ENCODE results near the gene AASDH. TPM values are rescaled to one million over a fixed set of nuclear protein-coding genes. Genes with fewer than 3 reads are reported as not detected.

Gene AASDH
- total RNA-seq, 2 experiments from 2014 or later, result 10.2 to 10.6 TPM

GRCh38 chr4:56320293-56320692 lies 67.0 kb downstream of the AASDH start:
- H3K4me1 ChIP-seq (ENCODE audit: insufficient read depth, low read length), result no peaks in the 10 kb centered on the region
- no peak for TF ChIP-seq CTCF (IDR thresholded peaks at IDR 0.05)
- ChIA-PET CTCF (no interaction called here), POLR2A (no interaction called here)
- no peaks in the 10 kb centered on the region for H3K36me3 ChIP-seq (ENCODE audit: insufficient read depth, low read length)
- no peak overlapping the region for H3K4me3 ChIP-seq (ENCODE audit: low read length)
- no peaks in the 10 kb centered on the region for H3K27me3 Mint-ChIP-seq
- no peak overlapping the region for H3K27ac Mint-ChIP-seq
- intact Hi-C loops (cut with DNase I, micrococcal nuclease), result no loop called here
- H3K27me3 ChIP-seq (ENCODE audit: control insufficient read depth in 1 of 2, insufficient read depth in 2 of 2, low read length in 2 of 2), result peaks cover 0 to 6% of the 10 kb centered on the region in 2 experiments
- H3K4me1 Mint-ChIP-seq (ENCODE audit: low read depth), result no peaks in the 10 kb centered on the region
- DNase-seq, result no peak
- H3K36me3 Mint-ChIP-seq (ENCODE audit: low read depth), result no peaks in the 10 kb centered on the region
- H3K9me3 Mint-ChIP-seq, result no peaks in the 10 kb centered on the region
- peaks cover 0 to 13% of the 10 kb centered on the region in 2 experiments for H3K9me3 ChIP-seq (ENCODE audit: control insufficient read depth in 1 of 2, insufficient read depth in 1 of 2, low read length in 2 of 2)
- no peak overlapping the region for H3K27ac ChIP-seq (ENCODE audit: low read depth in 1 of 2, low read length in 2 of 2)
- ATAC-seq (ENCODE audit: poor library complexity), result no peak
- H3K4me3 Mint-ChIP-seq, result no peak overlapping the region

- TF ChIP-seq CTCF (IDR thresholded peaks at IDR 0.05), result no peak
- no peak overlapping the region for H3K4me3 Mint-ChIP-seq
- intact Hi-C loops (cut with DNase I, micrococcal nuclease), result no loop called here
- Histone ChIP-seq H3K9me3 (ENCODE audit: control insufficient read depth in 1 of 2, insufficient read depth in 1 of 2, low read length in 2 of 2) (peaks cover 0 to 26% of the 10 kb centered on the region in 2 experiments), H3K27ac (ENCODE audit: low read depth in 1 of 2, low read length in 2 of 2) (no peak overlapping the region), H3K4me3 (ENCODE audit: low read length) (no peak overlapping the region), H3K36me3 (ENCODE audit: insufficient read depth, low read length) (no peaks in the 10 kb centered on the region), H3K4me1 (ENCODE audit: insufficient read depth, low read length) (no peaks in the 10 kb centered on the region), H3K27me3 (ENCODE audit: control insufficient read depth in 1 of 2, insufficient read depth in 2 of 2, low read length in 2 of 2) (peaks cover 0 to 4% of the 10 kb centered on the region in 2 experiments)
- H3K27ac Mint-ChIP-seq, result no peak overlapping the region
- POLR2A ChIA-PET, result no interaction called here
- no peaks in the 10 kb centered on the region for H3K4me1 Mint-ChIP-seq (ENCODE audit: low read depth)
- H3K9me3 Mint-ChIP-seq, result no peaks in the 10 kb centered on the region
- DNase-seq (no peak), ATAC-seq (ENCODE audit: poor library complexity) (no peak)
- H3K27me3 Mint-ChIP-seq, result no peaks in the 10 kb centered on the region
- H3K36me3 Mint-ChIP-seq (ENCODE audit: low read depth), result no peaks in the 10 kb centered on the region
- CTCF ChIA-PET, result no interaction called here
Measured at GRCh38 chr4:56318555-56318954, 68.7 kb downstream of the AASDH start.

- H3K4me3 ChIP-seq (ENCODE audit: low read length), result no peak overlapping the region
- H3K36me3 Mint-ChIP-seq (ENCODE audit: low read depth), result no peaks in the 10 kb centered on the region
- no peak overlapping the region for H3K27ac Mint-ChIP-seq
- TF ChIP-seq CTCF (IDR thresholded peaks at IDR 0.05), result no peak
- ChIA-PET CTCF (no interaction called here), POLR2A (no interaction called here)
- intact Hi-C loops (cut with DNase I, micrococcal nuclease), result no loop called here
- H3K27me3 Mint-ChIP-seq, result no peaks in the 10 kb centered on the region
- H3K4me3 Mint-ChIP-seq, result no peak overlapping the region
- peaks cover 0 to 4% of the 10 kb centered on the region in 2 experiments for H3K27me3 ChIP-seq (ENCODE audit: control insufficient read depth in 1 of 2, insufficient read depth in 2 of 2, low read length in 2 of 2)
- H3K36me3 ChIP-seq (ENCODE audit: insufficient read depth, low read length), result no peaks in the 10 kb centered on the region
- H3K9me3 Mint-ChIP-seq, result no peaks in the 10 kb centered on the region
- H3K27ac ChIP-seq (ENCODE audit: low read depth in 1 of 2, low read length in 2 of 2), result no peak overlapping the region
- no peaks in the 10 kb centered on the region for H3K4me1 ChIP-seq (ENCODE audit: insufficient read depth, low read length)
- ATAC-seq (ENCODE audit: poor library complexity) (no peak), DNase-seq (no peak)
- H3K9me3 ChIP-seq (ENCODE audit: control insufficient read depth in 1 of 2, insufficient read depth in 1 of 2, low read length in 2 of 2), result peaks cover 0 to 26% of the 10 kb centered on the region in 2 experiments
- no peaks in the 10 kb centered on the region for H3K4me1 Mint-ChIP-seq (ENCODE audit: low read depth)
Measured at GRCh38 chr4:56317749-56318148, 69.5 kb downstream of the AASDH start.
